Dendritic cell treated with granulocyte-macrophage colony-stimulating factor and Interleukin-4, amounts not matched to agents 40 ng/mL and 50 ng/mL, for 4 days (primary cell): ENCODE results near the gene KCNAB1.

ENCODE experiments used
- H3K27ac Mint-ChIP-seq: one replicate; pipeline ENCODE4 v1.8.0; 2022; ENCODE audit warnings: mild to moderate bottlenecking, mixed read lengths
- H3K27me3 Mint-ChIP-seq: one replicate; pipeline ENCODE4 v1.8.0; 2022; ENCODE audit warnings: mild to moderate bottlenecking, mixed read lengths
- H3K36me3 Mint-ChIP-seq: one replicate; pipeline ENCODE4 v1.8.0; 2022; ENCODE audit warnings: low read depth, mixed read lengths
- H3K4me1 Mint-ChIP-seq: one replicate; pipeline ENCODE4 v1.8.0; 2022; ENCODE audit warnings: low read depth, mixed read lengths
- H3K4me3 Mint-ChIP-seq: one replicate; pipeline ENCODE4 v1.8.0; 2022; ENCODE audit warnings: mild to moderate bottlenecking, moderate library complexity, mixed read lengths
- H3K9me3 Mint-ChIP-seq: one replicate; pipeline ENCODE4 v1.8.0; 2022; ENCODE audit warnings: mixed read lengths
- intact Hi-C: fragments of 100-400 bp; cut with micrococcal nuclease; formaldehyde crosslinking; loops from one replicate; pipeline ENCODE4 v1.15.0; 2022

KCNAB1 gene

DNA sequence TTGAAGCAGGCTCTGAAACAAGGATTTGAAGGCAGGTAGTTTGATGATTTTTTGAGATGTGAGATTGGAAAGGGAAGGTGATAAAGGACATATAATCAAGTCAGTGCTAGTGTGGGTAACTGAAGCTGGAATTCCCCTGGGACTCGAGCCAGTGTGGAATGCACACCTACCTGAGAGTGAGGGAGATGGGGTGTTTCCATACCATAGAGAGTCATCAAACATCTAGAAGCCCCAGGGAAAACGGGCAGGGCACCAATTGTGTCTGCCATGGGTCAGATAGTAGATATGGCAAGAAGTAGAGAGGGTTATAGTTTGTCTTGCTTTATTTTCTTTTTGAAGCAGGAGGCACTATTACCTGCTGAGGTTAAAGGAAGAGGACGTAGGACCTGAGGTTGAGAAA lies 314.5 kb downstream of the KCNAB1 start:
- intact Hi-C loops, result no loop called here
- no peak overlapping the region for H3K4me3 Mint-ChIP-seq

GRCh38 chr3:156443079-156443478 lies 322.7 kb downstream of the KCNAB1 start:
- Mint-ChIP-seq H3K27me3 (no peaks in the 10 kb centered on the region), H3K4me1 (peaks cover 18% of the 10 kb centered on the region), H3K36me3 (no peaks in the 10 kb centered on the region), H3K27ac (no peak overlapping the region), H3K9me3 (no peaks in the 10 kb centered on the region), H3K4me3 (no peak overlapping the region)
- intact Hi-C loops, result no loop called here

More for the DNA sequence above, 314.5 kb downstream of the KCNAB1 start:
- Mint-ChIP-seq H3K4me1 (no peaks in the 10 kb centered on the region), H3K9me3 (no peaks in the 10 kb centered on the region), H3K36me3 (no peaks in the 10 kb centered on the region), H3K27ac (no peak overlapping the region), H3K27me3 (peaks cover 10% of the 10 kb centered on the region)

GRCh38 chr3:156445117-156446090 lies 325.0 kb downstream of the KCNAB1 start:
- H3K4me3 Mint-ChIP-seq, result no peak overlapping the region
- no peaks in the 10 kb centered on the region for H3K9me3 Mint-ChIP-seq
- H3K4me1 Mint-ChIP-seq, result peaks cover 18% of the 10 kb centered on the region
- H3K36me3 Mint-ChIP-seq, result no peaks in the 10 kb centered on the region
- no peak overlapping the region for H3K27ac Mint-ChIP-seq
- intact Hi-C loops, result loop anchor here (5.0 kb wide), 1 partner anchor 293 kb away; no protein-coding TSS in a partner anchor
- no peaks in the 10 kb centered on the region for H3K27me3 Mint-ChIP-seq

- Mint-ChIP-seq H3K27me3 (no peaks in the 10 kb centered on the region), H3K27ac (no peak overlapping the region), H3K4me3 (no peak overlapping the region), H3K4me1 (peaks cover 18% of the 10 kb centered on the region), H3K9me3 (no peaks in the 10 kb centered on the region), H3K36me3 (no peaks in the 10 kb centered on the region)
- intact Hi-C loops, result loop anchor here (5.0 kb wide), 1 partner anchor 296 kb away; no protein-coding TSS in a partner anchor
Observed at GRCh38 chr3:156448300-156448699, 327.9 kb downstream of the KCNAB1 start.

GRCh38 chr3:156449710-156450574 lies 329.6 kb downstream of the KCNAB1 start:
- no peaks in the 10 kb centered on the region for H3K9me3 Mint-ChIP-seq
- H3K4me1 Mint-ChIP-seq, result peaks cover 18% of the 10 kb centered on the region
- H3K36me3 Mint-ChIP-seq, result no peaks in the 10 kb centered on the region
- no peak overlapping the region for H3K4me3 Mint-ChIP-seq
- intact Hi-C loops, result loop anchor here (5.0 kb wide), 1 partner anchor 298 kb away; no protein-coding TSS in a partner anchor
- no peaks in the 10 kb centered on the region for H3K27me3 Mint-ChIP-seq
- H3K27ac Mint-ChIP-seq, result no peak overlapping the region

DNA sequence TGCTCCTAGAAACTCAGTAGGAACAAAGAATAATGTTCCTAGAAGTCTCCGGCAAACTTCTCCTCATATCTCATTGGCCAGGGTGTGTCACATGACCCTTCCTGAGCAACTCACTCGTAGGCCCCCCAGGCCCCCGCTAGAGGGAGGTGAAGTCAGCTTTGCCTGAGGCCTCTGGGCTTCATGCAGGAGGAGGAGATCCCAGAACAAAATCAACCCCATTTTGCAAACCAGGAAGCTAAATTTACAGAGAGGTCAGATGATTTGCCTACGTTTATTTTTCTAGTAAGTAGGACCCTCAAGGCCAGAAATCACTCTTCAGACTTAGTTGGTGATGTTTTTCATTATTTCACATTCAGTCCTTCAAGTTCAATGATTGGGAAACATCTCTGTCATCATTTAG lies 335.5 kb downstream of the KCNAB1 start:
- no peak overlapping the region for H3K27ac Mint-ChIP-seq
- no peaks in the 10 kb centered on the region for H3K36me3 Mint-ChIP-seq
- peaks cover 7% of the 10 kb centered on the region for H3K4me1 Mint-ChIP-seq
- intact Hi-C loops, result no loop called here
- no peak overlapping the region for H3K4me3 Mint-ChIP-seq
- no peaks in the 10 kb centered on the region for H3K27me3 Mint-ChIP-seq
- no peaks in the 10 kb centered on the region for H3K9me3 Mint-ChIP-seq

DNA sequence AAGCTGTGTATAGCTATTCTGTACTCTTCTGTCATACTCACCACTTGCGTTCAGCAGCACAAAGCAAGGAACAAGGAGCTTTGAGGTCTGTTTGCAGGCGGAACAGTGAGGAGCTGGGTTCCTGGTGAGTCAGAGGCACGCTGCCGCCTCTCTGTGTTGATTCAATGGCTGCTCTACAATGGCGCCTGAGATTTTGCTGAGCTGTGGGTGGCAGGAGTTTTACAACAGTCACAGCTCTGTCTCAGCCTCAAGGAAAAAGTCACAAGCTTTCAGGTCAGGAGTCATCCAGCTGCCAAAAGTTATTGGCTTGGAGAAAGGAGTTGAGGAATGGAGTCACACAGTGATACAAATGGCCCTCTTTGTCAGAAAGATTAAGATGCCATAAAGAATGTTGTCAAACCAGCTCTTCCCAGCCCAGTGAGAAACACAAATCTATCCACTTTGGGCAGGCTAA lies 336.4 kb downstream of the KCNAB1 start:
- Mint-ChIP-seq H3K36me3 (no peaks in the 10 kb centered on the region), H3K9me3 (no peaks in the 10 kb centered on the region), H3K27me3 (no peaks in the 10 kb centered on the region), H3K27ac (no peak overlapping the region), H3K4me3 (no peak overlapping the region), H3K4me1 (peaks cover 9% of the 10 kb centered on the region)
- intact Hi-C loops, result no loop called here

- H3K27me3 Mint-ChIP-seq, result no peaks in the 10 kb centered on the region
- no peaks in the 10 kb centered on the region for H3K36me3 Mint-ChIP-seq
- peaks cover 9% of the 10 kb centered on the region for H3K4me1 Mint-ChIP-seq
- H3K4me3 Mint-ChIP-seq, result no peak overlapping the region
- intact Hi-C loops, result no loop called here
- no peaks in the 10 kb centered on the region for H3K9me3 Mint-ChIP-seq
- H3K27ac Mint-ChIP-seq, result no peak overlapping the region
Observed at GRCh38 chr3:156459434-156459833, 339.1 kb downstream of the KCNAB1 start.

GRCh38 chr3:156460206-156460611 lies 339.8 kb downstream of the KCNAB1 start:
- no peaks in the 10 kb centered on the region for H3K27me3 Mint-ChIP-seq
- no peaks in the 10 kb centered on the region for H3K9me3 Mint-ChIP-seq
- H3K4me3 Mint-ChIP-seq, result no peak overlapping the region
- intact Hi-C loops, result no loop called here
- no peaks in the 10 kb centered on the region for H3K36me3 Mint-ChIP-seq
- H3K4me1 Mint-ChIP-seq, result peaks cover 9% of the 10 kb centered on the region
- no peak overlapping the region for H3K27ac Mint-ChIP-seq

GRCh38 chr3:156461889-156462288 lies 341.5 kb downstream of the KCNAB1 start:
- Mint-ChIP-seq H3K4me3 (no peak overlapping the region), H3K27ac (no peak overlapping the region), H3K4me1 (peaks cover 9% of the 10 kb centered on the region), H3K36me3 (no peaks in the 10 kb centered on the region), H3K9me3 (no peaks in the 10 kb centered on the region), H3K27me3 (no peaks in the 10 kb centered on the region)
- intact Hi-C loops, result no loop called here

DNA sequence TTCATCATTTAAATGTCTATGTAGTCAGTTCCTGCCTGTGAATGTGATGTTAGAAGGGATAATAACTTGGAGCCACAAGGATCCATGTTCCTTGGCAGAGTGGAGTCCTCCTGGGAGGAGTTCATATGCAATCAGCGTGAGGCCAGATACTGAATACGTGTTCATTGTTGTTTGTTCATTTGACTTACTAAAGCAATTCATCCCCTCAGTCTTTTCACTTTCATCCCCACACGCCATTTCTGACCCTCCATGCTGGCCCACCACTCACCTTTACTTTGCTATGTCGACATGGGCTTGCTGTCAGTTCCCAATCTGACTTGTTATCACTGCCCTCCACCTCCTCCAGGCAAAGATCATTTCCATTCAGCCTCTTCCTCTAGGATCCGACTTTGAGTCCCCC lies 342.7 kb downstream of the KCNAB1 start:
- intact Hi-C loops, result no loop called here
- Mint-ChIP-seq H3K9me3 (no peaks in the 10 kb centered on the region), H3K4me3 (no peak overlapping the region), H3K27me3 (no peaks in the 10 kb centered on the region), H3K27ac (no peak overlapping the region), H3K4me1 (peaks cover 9% of the 10 kb centered on the region), H3K36me3 (no peaks in the 10 kb centered on the region)

DNA sequence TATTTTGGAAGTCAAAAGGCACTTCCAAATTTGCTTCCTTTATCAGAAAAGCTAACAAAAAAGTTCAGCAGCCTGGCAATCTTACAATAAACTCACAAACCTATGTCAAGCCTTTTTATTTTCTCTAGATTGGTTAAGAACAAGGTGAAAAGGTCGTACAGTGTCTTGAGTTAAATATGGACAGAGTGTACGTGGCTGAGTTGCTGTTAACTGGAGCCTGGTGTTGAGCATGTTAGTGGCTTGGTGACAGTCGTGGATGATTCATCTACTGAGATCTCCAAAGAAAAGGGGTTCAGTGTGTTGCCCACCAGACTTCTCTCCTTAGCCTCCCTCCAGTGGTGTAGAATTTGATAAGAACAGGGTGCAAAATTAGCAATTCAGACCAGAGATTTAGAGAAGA lies 344.8 kb downstream of the KCNAB1 start:
- Mint-ChIP-seq H3K9me3 (no peaks in the 10 kb centered on the region), H3K27ac (no peak overlapping the region), H3K27me3 (no peaks in the 10 kb centered on the region), H3K36me3 (no peaks in the 10 kb centered on the region), H3K4me3 (no peak overlapping the region), H3K4me1 (peaks cover 9% of the 10 kb centered on the region)
- intact Hi-C loops, result no loop called here

- intact Hi-C loops, result no loop called here
- H3K27me3 Mint-ChIP-seq, result no peaks in the 10 kb centered on the region
- no peaks in the 10 kb centered on the region for H3K36me3 Mint-ChIP-seq
- H3K27ac Mint-ChIP-seq, result no peak overlapping the region
- no peaks in the 10 kb centered on the region for H3K9me3 Mint-ChIP-seq
- no peaks in the 10 kb centered on the region for H3K4me1 Mint-ChIP-seq
- H3K4me3 Mint-ChIP-seq, result no peak overlapping the region
Observed at GRCh38 chr3:156469456-156469855, 349.1 kb downstream of the KCNAB1 start.

DNA sequence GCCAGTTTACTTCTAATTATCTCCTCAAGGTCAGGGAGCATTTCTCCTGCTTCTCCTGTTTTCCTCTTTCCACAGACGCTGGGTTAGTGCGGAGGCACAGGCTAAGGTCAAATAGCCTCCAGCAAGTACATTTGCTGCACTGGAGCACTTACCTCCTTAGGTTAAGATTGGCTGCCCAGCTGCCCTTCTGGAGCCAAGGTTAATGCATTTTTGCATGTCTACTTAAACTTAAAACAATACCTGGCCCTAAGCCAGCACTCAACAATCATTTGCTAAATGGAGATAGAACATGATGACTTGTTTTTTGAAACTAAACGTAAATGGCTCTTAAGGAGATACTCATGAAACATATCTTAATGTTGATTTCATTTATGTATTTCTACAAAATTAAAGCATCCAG lies 351.1 kb downstream of the KCNAB1 start:
- H3K27me3 Mint-ChIP-seq, result peaks cover 3% of the 10 kb centered on the region
- no peaks in the 10 kb centered on the region for H3K36me3 Mint-ChIP-seq
- intact Hi-C loops, result no loop called here
- no peak overlapping the region for H3K4me3 Mint-ChIP-seq
- no peak overlapping the region for H3K27ac Mint-ChIP-seq
- H3K4me1 Mint-ChIP-seq, result no peaks in the 10 kb centered on the region
- H3K9me3 Mint-ChIP-seq, result no peaks in the 10 kb centered on the region
